Spleen (tissue), 11 donors: ENCODE data around the gene ATF6. TPM values are rescaled to one million over a fixed set of nuclear protein-coding genes. Genes with fewer than 3 reads are reported as not detected.

ENCODE experiments used
- DNase-seq: peaks from one replicate; pipeline ENCODE4 v3.0.0-alpha.2; 2020
- H3K27ac ChIP-seq, 8 donors: fragments of 200-600 bp; sonication (generic) in 7 of 8; 1 replicate in 4 of 8; 2 replicates in 4 of 8; pipeline versions ENCODE4 v1.5.0 to v1.8.0; 2016 to 2021; ENCODE audit warnings: inconsistent platforms in 4 of 8, mild to moderate bottlenecking in 4 of 8, moderate library complexity in 1 of 8
- H3K27me3 ChIP-seq, 7 donors: fragments of 200-600 bp; sonication (generic) in 6 of 7; replicated peaks in 1 of 7; 1 replicate in 4 of 7; 2 replicates in 3 of 7; pipeline versions ENCODE4 v1.5.0 to v1.8.0; 2016 to 2021; ENCODE audit warnings: inconsistent platforms in 3 of 7, mild to moderate bottlenecking in 1 of 7
- H3K36me3 ChIP-seq, 6 donors: fragments of 200-600 bp; sonication (generic) in 5 of 6; 1 replicate in 4 of 6; 2 replicates in 2 of 6; pipeline versions ENCODE4 v1.5.0 to v1.8.0; 2016 to 2021; ENCODE audit warnings: inconsistent platforms in 2 of 6
- H3K4me1 ChIP-seq, 6 donors: fragments of 200-600 bp; sonication (generic) in 5 of 6; 1 replicate in 3 of 6; 2 replicates in 3 of 6; pipeline versions ENCODE4 v1.5.0 to v1.8.0; 2016 to 2021; ENCODE audit warnings: inconsistent platforms in 3 of 6
- H3K4me3 ChIP-seq, 8 donors: fragments of 200-600 bp; sonication (generic) in 7 of 8; 1 replicate in 4 of 8; 2 replicates in 4 of 8; pipeline versions ENCODE4 v1.5.0 to v1.8.0; 2016 to 2021; ENCODE audit warnings: inconsistent platforms in 4 of 8, mild to moderate bottlenecking in 4 of 8, moderate library complexity in 2 of 8
- H3K9me3 ChIP-seq, 8 donors: fragments of 200-600 bp; sonication (generic) in 7 of 8; 1 replicate in 4 of 8; 2 replicates in 4 of 8; pipeline versions ENCODE4 v1.5.0 to v1.8.0; 2016 to 2021; ENCODE audit warnings: inconsistent platforms in 4 of 8
- POLR2A ChIP-seq, 3 donors: fragments of 450-650 bp; IDR thresholded peaks; one replicate each; pipeline ENCODE4 v1.5.1; 2017; ENCODE audit warnings: antibody characterized with exemption in 3 of 3, mild to moderate bottlenecking in 1 of 3
- POLR2AphosphoS5 ChIP-seq, 3 donors: sonication (generic); formaldehyde crosslinking; IDR thresholded peaks; one replicate each; pipeline ENCODE4 v1.5.1; 2017; ENCODE audit warnings: antibody characterized with exemption in 3 of 3
- WGBS, 5 donors: extraction: QIAGEN DNeasy Blood & Tissue Kit in 3 of 5; methylation state at CpG; one replicate each; pipeline versions ENCODE4 v1.1.5 to v1.1.7; 2013 to 2018; 5-methylcytosine and 5-hydroxymethylcytosine counted together
- intact Hi-C: fragments of 100-400 bp; cut with DNase I; formaldehyde crosslinking; loops from one replicate; pipeline ENCODE4 v1.15.0; 2023; ENCODE audit warnings: low total_unique reads
- polyA plus RNA-seq, 3 donors: library from polyadenylated mRNA; stranded (reverse); fragments of 200-250 nt; gene quantifications; one replicate each; pipeline ENCODE4 v1.2.1, GENCODE V29; 2013
- total RNA-seq, 7 donors: library from RNA; depleted of rRNA in 3 of 7; stranded (reverse); fragments of >200 nt in 3 of 7; fragmentation: NEBNext Ultra II Directional in 4 of 7; extraction: Animal tissue kit (Norgen Biotek cat#: 25700) in 4 of 7; gene quantifications; one replicate each; pipeline versions ENCODE4 v1.1.0 to v1.2.1, GENCODE V29; 2016 to 2021
- TF ChIP-seq, protein P1 (sequence below), 11 experiments: fragments of 200-600 bp in 7 of 11; fragments of 450-650 bp in 4 of 11; sonication (generic) in 4 of 11; IDR thresholded peaks in 8 of 11; conservative IDR thresholded peaks in 3 of 11; 1 replicate in 7 of 11; 2 replicates in 4 of 11; pipeline versions ENCODE4 v1.4.0 to v1.8.0; 2016 to 2021; ENCODE audit warnings: antibody characterized with exemption in 11 of 11, inconsistent platforms in 4 of 11, mild to moderate bottlenecking in 1 of 11
- donor health status: healthy with polysubstance abuse.
- donor health status: DM: no; HTN: no; CAD: no; lungs with moderate emphysema.
- donor health status: DM: no; HTN: no; CAD: no.
- donor health status: Bipolar disorder and iron deficiency.
- donor health status: healthy.
- donor health status: DM: no; HTN: no; CAD: no.
- donor health status: DM: yes; HTN: yes; CAD: no.

ATF6 gene
- total and polyA plus RNA-seq, 10 donors: 2.5 to 46.8 (median 33.0) TPM

DNA sequence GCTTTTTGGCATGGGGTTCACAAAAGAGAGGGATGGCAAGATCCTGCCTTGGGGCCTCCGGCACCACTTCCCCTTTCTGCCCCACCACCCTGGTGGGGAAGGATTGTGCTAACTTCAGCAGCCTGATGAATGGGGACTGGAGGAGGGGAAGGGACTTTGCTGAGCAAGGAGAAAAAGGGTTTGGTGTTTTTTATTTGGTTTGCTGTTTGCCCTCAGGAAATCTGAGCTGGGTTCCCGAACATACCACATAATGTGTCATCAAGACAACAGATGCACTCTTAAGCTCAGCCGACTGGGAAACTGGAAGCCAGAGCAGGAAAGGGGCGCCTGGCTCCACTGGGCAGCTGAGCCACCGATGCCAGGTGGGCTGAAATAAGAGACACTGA is 237.7 kb downstream of the ATF6 start:
- no peak for DNase-seq
- peaks cover 0 to 43% (median 0%) of the 10 kb centered on the region in 7 donors for H3K27me3 ChIP-seq
- H3K4me3 ChIP-seq: peak overlapping the region in 3 of 8 donors; percentile 16 to 42 (median 20)
- peak overlapping the region in 5 of 8 donors; percentile 57 to 75 (median 64) for H3K27ac ChIP-seq
- intact Hi-C loops: no loop called here
- H3K9me3 ChIP-seq: peaks cover 0 to 3% (median 0%) of the 10 kb centered on the region in 8 donors
- no peaks in the 10 kb centered on the region for H3K4me1 ChIP-seq
- TF ChIP-seq POLR2A (IDR thresholded peaks at IDR 0.05): no peak
- TF ChIP-seq POLR2AphosphoS5 (IDR thresholded peaks at IDR 0.05): peak in 2 of 3 donors; percentile 26 to 77
- WGBS, 5 donors: 16 to 40% (median 25%) methylated on average over 5 of the region's 5 CpGs
- no peaks in the 10 kb centered on the region for H3K36me3 ChIP-seq

DNA sequence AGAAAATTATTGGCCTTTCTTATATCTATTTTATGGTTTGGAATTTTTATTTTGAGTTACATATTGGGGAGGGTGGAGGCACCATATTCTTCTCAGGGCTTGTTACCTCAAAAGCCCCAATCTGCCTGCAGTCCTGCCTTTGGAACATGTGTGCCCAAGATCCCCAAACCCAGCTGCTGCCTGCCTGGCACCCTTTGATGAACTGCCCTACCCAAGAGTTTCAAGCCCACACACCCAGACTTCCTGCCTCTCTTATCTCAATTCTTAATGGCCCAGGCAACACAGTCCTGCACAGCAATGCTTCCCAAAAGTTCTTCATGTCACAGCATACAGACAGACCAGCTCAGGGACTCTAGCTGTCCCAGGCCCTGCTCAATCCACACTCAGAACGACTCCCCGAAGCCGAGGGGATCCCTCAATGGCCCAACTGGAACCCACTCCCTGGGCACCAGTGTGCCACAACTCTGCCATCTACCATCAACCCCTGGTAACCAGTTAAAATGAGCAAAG is 238.4 kb downstream of the ATF6 start:
- Histone ChIP-seq H3K4me1 (no peaks in the 10 kb centered on the region), H3K4me3 (no peak overlapping the region), H3K36me3 (no peaks in the 10 kb centered on the region), H3K27me3 (peaks cover 0 to 43% (median 0%) of the 10 kb centered on the region in 7 donors), H3K9me3 (peaks cover 0 to 3% (median 0%) of the 10 kb centered on the region in 8 donors), H3K27ac (peak overlapping the region in 4 of 8 donors; percentile 61 to 75 (median 68))
- intact Hi-C loops: no loop called here
- no peak for DNase-seq
- 60 to 82% (median 64%) methylated on average over 3 of the region's 3 CpGs for WGBS, 5 donors
- TF ChIP-seq POLR2A (IDR thresholded peaks at IDR 0.05): no peak
- no peak for TF ChIP-seq POLR2AphosphoS5 (IDR thresholded peaks at IDR 0.05)
- TF ChIP-seq, protein P1, sequence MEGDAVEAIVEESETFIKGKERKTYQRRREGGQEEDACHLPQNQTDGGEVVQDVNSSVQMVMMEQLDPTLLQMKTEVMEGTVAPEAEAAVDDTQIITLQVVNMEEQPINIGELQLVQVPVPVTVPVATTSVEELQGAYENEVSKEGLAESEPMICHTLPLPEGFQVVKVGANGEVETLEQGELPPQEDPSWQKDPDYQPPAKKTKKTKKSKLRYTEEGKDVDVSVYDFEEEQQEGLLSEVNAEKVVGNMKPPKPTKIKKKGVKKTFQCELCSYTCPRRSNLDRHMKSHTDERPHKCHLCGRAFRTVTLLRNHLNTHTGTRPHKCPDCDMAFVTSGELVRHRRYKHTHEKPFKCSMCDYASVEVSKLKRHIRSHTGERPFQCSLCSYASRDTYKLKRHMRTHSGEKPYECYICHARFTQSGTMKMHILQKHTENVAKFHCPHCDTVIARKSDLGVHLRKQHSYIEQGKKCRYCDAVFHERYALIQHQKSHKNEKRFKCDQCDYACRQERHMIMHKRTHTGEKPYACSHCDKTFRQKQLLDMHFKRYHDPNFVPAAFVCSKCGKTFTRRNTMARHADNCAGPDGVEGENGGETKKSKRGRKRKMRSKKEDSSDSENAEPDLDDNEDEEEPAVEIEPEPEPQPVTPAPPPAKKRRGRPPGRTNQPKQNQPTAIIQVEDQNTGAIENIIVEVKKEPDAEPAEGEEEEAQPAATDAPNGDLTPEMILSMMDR (IDR thresholded peaks at IDR 0.05 in 8 of 11, conservative IDR thresholded peaks at IDR 0.05 in 3 of 11): no peak

DNA sequence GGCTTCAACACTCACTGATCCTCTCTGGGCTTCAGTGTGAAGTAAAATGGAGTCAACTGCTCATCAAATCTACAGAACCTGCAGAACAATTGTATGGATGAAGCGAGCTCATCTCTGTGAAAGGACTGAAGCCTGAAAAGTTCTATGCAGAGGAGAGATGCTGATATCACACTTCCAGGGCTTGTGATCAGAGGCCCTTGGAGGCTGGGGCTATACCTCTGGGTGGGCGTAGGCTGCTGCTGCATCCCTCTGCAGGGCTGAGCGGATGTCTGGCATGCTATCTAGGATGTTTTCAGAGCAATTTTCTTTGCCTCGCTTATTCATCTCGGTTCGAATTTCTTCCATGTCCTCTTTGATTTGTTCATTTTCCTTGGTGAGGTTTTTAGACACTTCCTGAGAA is 240.0 kb downstream of the ATF6 start:
- DNase-seq: no peak
- intact Hi-C loops: no loop called here
- 83 to 93% (median 87%) methylated on average over 6 of the region's 6 CpGs for WGBS, 5 donors
- Histone ChIP-seq H3K9me3 (peaks cover 0 to 3% (median 0%) of the 10 kb centered on the region in 8 donors), H3K4me1 (no peaks in the 10 kb centered on the region), H3K36me3 (no peaks in the 10 kb centered on the region), H3K4me3 (no peak overlapping the region), H3K27me3 (peaks cover 0 to 43% (median 0%) of the 10 kb centered on the region in 7 donors), H3K27ac (no peak overlapping the region)
- TF ChIP-seq, protein P1 (IDR thresholded peaks at IDR 0.05 in 8 of 11, conservative IDR thresholded peaks at IDR 0.05 in 3 of 11): no peak
- TF ChIP-seq POLR2AphosphoS5 (IDR thresholded peaks at IDR 0.05) (no peak), POLR2A (IDR thresholded peaks at IDR 0.05) (no peak)

DNA sequence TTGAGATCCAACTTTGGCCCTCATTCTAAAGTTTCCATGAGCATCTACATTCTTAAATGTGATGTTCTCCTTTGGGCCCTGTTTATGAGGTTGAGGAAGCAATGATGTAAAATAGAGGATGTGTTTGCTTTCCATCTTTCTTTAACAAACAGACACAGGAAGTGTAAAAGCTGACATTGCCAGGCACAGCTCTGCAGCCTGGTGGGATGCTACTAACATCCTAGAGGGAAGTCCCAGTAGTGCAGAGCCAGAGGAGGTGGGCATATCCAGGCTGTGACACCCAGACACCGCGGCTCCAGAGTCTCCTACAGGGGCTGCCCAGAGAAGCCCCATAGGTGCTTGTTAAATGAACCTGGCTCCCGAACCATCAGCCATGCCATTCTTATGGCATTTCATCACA is 241.3 kb downstream of the ATF6 start:
- H3K4me3 ChIP-seq: no peak overlapping the region
- 89 to 96% (median 92%) methylated on average over 3 of the region's 3 CpGs for WGBS, 5 donors

More for the DNA sequence above, 241.3 kb downstream of the ATF6 start:
- Histone ChIP-seq H3K9me3 (no peaks in the 10 kb centered on the region), H3K27ac (no peak overlapping the region), H3K36me3 (no peaks in the 10 kb centered on the region), H3K27me3 (peaks cover 0 to 42% (median 0%) of the 10 kb centered on the region in 7 donors), H3K4me1 (no peaks in the 10 kb centered on the region)
- intact Hi-C loops: no loop called here
- no peak for DNase-seq
- no peak for TF ChIP-seq POLR2AphosphoS5 (IDR thresholded peaks at IDR 0.05)
- TF ChIP-seq POLR2A (IDR thresholded peaks at IDR 0.05): no peak
- TF ChIP-seq, protein P1 (IDR thresholded peaks at IDR 0.05 in 8 of 11, conservative IDR thresholded peaks at IDR 0.05 in 3 of 11): no peak
